Measurements from ENCODE around the gene MEPE.

DNA sequence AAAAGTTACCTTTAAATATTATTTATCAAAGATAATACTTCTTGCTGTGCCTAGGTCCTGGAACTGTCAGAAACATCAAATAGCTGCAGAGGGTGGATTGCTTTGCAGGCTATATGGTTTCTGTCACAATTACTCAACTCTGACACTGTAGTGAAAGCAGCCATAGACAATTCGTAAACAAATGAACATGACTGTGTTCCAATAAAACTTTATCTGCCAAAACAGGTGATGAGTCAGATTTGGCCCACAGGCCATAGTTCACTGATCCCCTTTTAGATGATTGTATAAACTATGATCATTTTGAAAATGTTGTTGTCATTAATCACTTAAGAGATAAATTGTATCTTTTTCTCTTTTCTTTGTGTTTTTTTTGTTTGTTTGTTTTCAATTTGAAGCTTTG lies 8.4 kb upstream of the MEPE start:
- TF ChIP-seq, protein P1, sequence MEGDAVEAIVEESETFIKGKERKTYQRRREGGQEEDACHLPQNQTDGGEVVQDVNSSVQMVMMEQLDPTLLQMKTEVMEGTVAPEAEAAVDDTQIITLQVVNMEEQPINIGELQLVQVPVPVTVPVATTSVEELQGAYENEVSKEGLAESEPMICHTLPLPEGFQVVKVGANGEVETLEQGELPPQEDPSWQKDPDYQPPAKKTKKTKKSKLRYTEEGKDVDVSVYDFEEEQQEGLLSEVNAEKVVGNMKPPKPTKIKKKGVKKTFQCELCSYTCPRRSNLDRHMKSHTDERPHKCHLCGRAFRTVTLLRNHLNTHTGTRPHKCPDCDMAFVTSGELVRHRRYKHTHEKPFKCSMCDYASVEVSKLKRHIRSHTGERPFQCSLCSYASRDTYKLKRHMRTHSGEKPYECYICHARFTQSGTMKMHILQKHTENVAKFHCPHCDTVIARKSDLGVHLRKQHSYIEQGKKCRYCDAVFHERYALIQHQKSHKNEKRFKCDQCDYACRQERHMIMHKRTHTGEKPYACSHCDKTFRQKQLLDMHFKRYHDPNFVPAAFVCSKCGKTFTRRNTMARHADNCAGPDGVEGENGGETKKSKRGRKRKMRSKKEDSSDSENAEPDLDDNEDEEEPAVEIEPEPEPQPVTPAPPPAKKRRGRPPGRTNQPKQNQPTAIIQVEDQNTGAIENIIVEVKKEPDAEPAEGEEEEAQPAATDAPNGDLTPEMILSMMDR (conservative IDR thresholded peaks at IDR 0.05; ENCODE audit: low read length): no peak
- no peak for TF ChIP-seq EZH2phosphoT487 (IDR thresholded peaks at IDR 0.05; ENCODE audit: borderline replicate concordance, low read depth, low read length)
